DOHH2 (cell line): ENCODE results near the gene OR56B4.

Source experiments
- H3F3A ChIP-seq: fragments of 200-600 bp; sonication (generic), shearing (Covaris generic); 2 replicates; pipeline ENCODE4 v1.6.0; 2016; ENCODE audit warnings: antibody characterized with exemption, mild to moderate bottlenecking; ENCODE audit not compliant: control insufficient read depth, insufficient read depth
- H3K27ac ChIP-seq: fragments of 200-600 bp; sonication (generic); 2 replicates; pipeline ENCODE4 v1.5.1; 2014; ENCODE audit warnings: low read depth, mild to moderate bottlenecking, low read length, moderate library complexity
- H3K27me3 ChIP-seq: fragments of 200-600 bp; sonication (generic); 2 replicates; pipeline ENCODE4 v1.6.1; 2014; ENCODE audit warnings: mild to moderate bottlenecking, low read length, mixed read lengths; ENCODE audit not compliant: control insufficient read depth
- H3K36me3 ChIP-seq: fragments of 200-600 bp; sonication (generic); 2 replicates; pipeline ENCODE4 v1.6.1; 2014; ENCODE audit warnings: mild to moderate bottlenecking, low read length, moderate library complexity, mixed read lengths; ENCODE audit not compliant: control insufficient read depth
- H3K4me1 ChIP-seq: fragments of 200-600 bp; sonication (generic); 2 replicates; pipeline ENCODE4 v1.6.1; 2014; ENCODE audit warnings: mild to moderate bottlenecking, low read length, mixed read lengths; ENCODE audit not compliant: control insufficient read depth
- H3K4me2 ChIP-seq: fragments of 200-600 bp; sonication (generic); 2 replicates; pipeline ENCODE4 v1.6.0; 2014; ENCODE audit warnings: mild to moderate bottlenecking, low read length, moderate library complexity
- H3K4me3 ChIP-seq: fragments of 200-600 bp; sonication (generic); 2 replicates; pipeline ENCODE4 v1.5.1; 2014; ENCODE audit warnings: mild to moderate bottlenecking, low read length, mixed read lengths
- H3K79me2 ChIP-seq: fragments of 200-600 bp; sonication (generic); 2 replicates; pipeline ENCODE4 v1.6.1; 2014; ENCODE audit warnings: mild to moderate bottlenecking, low read length, mixed read lengths; ENCODE audit not compliant: control insufficient read depth
- H3K9me2 ChIP-seq: fragments of 200-600 bp; sonication (generic); replicated peaks from 2 replicates; pipeline ENCODE4 v1.6.1; 2014; ENCODE audit warnings: mild to moderate bottlenecking, low read length, mixed read lengths; ENCODE audit not compliant: control insufficient read depth
- H3K9me3 ChIP-seq: fragments of 200-600 bp; sonication (generic); 2 replicates; pipeline ENCODE4 v1.6.1; 2014; ENCODE audit warnings: antibody characterized with exemption, low read length, mixed read lengths; ENCODE audit not compliant: control insufficient read depth, insufficient read depth
- H4K20me1 ChIP-seq: fragments of 200-600 bp; sonication (generic); 2 replicates; pipeline ENCODE4 v1.6.0; 2014; ENCODE audit warnings: low read depth, mild to moderate bottlenecking, antibody characterized with exemption, low read length, moderate library complexity; ENCODE audit not compliant: control insufficient read depth, insufficient read depth
- EZH2phosphoT487 ChIP-seq: fragments of 200-600 bp; sonication (generic); IDR thresholded peaks from 2 replicates; pipeline ENCODE4 v1.6.1; 2017; ENCODE audit warnings: borderline replicate concordance, mild to moderate bottlenecking, antibody characterized with exemption, low read length, moderate library complexity, mixed read lengths
- TF ChIP-seq, protein P1 (sequence below): fragments of 200-600 bp; sonication (generic); IDR thresholded peaks from one replicate; pipeline ENCODE4 v1.5.1; 2014; ENCODE audit warnings: antibody characterized with exemption, mild to moderate bottlenecking, low read depth, low read length; ENCODE audit not compliant: poor library complexity, severe bottlenecking

The OR56B4 gene

DNA sequence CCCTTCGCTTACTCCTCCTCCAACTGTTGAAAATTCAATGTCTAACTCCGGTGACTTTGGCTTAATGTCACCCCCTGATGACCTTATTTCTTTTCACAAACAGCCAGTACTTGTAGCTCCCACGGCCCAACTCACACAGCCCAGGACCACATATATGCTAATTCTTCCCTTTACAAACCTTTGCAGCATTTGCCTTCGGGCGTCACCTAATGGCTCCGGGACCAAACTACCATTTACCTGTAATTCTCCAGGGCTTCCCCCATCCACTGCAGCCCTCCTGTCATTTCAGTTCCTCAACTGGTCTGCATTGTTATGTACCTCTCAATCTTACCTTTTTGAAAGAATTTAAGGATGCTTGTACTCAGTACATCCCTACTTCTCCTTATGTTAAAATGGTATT lies 29.8 kb upstream of the OR56B4 start:
- Histone ChIP-seq H3K9me2 (no peaks in the 10 kb centered on the region), H3K4me1 (no peaks in the 10 kb centered on the region), H3K36me3 (no peaks in the 10 kb centered on the region), H3K79me2 (no peaks in the 10 kb centered on the region), H3K4me3 (no peak overlapping the region), H4K20me1 (no peaks in the 10 kb centered on the region), H3K9me3 (no peaks in the 10 kb centered on the region), H3K4me2 (no peak overlapping the region), H3K27ac (no peak overlapping the region), H3K27me3 (no peaks in the 10 kb centered on the region), H3F3A (no peaks in the 10 kb centered on the region)
- TF ChIP-seq EZH2phosphoT487, result no peak
- TF ChIP-seq, protein P1, sequence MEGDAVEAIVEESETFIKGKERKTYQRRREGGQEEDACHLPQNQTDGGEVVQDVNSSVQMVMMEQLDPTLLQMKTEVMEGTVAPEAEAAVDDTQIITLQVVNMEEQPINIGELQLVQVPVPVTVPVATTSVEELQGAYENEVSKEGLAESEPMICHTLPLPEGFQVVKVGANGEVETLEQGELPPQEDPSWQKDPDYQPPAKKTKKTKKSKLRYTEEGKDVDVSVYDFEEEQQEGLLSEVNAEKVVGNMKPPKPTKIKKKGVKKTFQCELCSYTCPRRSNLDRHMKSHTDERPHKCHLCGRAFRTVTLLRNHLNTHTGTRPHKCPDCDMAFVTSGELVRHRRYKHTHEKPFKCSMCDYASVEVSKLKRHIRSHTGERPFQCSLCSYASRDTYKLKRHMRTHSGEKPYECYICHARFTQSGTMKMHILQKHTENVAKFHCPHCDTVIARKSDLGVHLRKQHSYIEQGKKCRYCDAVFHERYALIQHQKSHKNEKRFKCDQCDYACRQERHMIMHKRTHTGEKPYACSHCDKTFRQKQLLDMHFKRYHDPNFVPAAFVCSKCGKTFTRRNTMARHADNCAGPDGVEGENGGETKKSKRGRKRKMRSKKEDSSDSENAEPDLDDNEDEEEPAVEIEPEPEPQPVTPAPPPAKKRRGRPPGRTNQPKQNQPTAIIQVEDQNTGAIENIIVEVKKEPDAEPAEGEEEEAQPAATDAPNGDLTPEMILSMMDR, result no peak

DNA sequence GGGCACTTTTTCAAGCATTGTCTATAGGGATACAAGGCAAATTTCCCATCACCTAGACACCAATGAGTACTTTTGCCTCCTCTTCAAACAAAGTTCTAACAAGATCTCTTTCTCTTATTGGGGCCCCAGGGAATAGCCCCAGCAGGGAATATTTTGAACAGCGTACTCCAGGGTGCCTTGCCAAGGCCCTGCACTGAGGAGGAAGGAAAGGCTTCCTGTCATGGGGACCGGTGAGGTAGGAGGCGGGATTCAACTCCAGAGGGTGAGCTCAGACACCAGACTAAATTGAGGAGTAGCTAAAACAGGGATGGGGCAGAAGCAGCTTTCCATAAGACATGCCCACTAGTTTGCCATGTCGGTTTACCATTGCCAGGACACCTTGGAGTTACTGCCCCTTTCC lies 28.0 kb upstream of the OR56B4 start:
- Histone ChIP-seq H3K9me3 (no peaks in the 10 kb centered on the region), H3F3A (no peaks in the 10 kb centered on the region), H3K27ac (no peak overlapping the region), H3K4me1 (no peaks in the 10 kb centered on the region), H3K4me3 (no peak overlapping the region), H4K20me1 (no peaks in the 10 kb centered on the region), H3K79me2 (no peaks in the 10 kb centered on the region), H3K36me3 (no peaks in the 10 kb centered on the region), H3K4me2 (no peak overlapping the region), H3K9me2 (no peaks in the 10 kb centered on the region), H3K27me3 (no peaks in the 10 kb centered on the region)
- TF ChIP-seq EZH2phosphoT487, result no peak
- TF ChIP-seq, protein P1, result no peak

DNA sequence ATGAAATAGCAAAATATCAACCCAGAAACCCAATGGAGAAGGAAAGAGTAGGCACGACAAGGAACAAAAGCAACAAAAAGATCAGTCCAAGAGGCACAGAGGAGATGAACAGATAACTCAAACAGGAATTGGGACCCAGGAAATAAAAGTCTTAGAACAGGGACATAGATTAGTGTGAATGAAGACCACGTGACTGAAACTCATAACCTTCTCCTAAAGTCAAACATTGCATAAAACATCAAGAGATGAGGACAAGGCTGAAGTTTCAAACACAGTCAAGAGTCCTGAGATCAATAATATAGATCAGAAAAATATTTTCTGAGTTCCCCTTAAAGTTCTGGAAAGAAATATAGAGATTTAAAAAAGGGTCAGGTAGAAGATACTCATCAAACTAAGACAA lies 24.4 kb upstream of the OR56B4 start:
- H3K9me2 ChIP-seq, result no peaks in the 10 kb centered on the region
- no peaks in the 10 kb centered on the region for H3K27me3 ChIP-seq
- TF ChIP-seq EZH2phosphoT487, result no peak
- TF ChIP-seq, protein P1, result no peak
- no peaks in the 10 kb centered on the region for H3F3A ChIP-seq
- H3K27ac ChIP-seq, result no peak overlapping the region
- H3K4me1 ChIP-seq, result no peaks in the 10 kb centered on the region
- no peaks in the 10 kb centered on the region for H3K36me3 ChIP-seq
- no peaks in the 10 kb centered on the region for H4K20me1 ChIP-seq
- no peak overlapping the region for H3K4me2 ChIP-seq
- no peak overlapping the region for H3K4me3 ChIP-seq
- H3K79me2 ChIP-seq, result no peaks in the 10 kb centered on the region
- H3K9me3 ChIP-seq, result no peaks in the 10 kb centered on the region

DNA sequence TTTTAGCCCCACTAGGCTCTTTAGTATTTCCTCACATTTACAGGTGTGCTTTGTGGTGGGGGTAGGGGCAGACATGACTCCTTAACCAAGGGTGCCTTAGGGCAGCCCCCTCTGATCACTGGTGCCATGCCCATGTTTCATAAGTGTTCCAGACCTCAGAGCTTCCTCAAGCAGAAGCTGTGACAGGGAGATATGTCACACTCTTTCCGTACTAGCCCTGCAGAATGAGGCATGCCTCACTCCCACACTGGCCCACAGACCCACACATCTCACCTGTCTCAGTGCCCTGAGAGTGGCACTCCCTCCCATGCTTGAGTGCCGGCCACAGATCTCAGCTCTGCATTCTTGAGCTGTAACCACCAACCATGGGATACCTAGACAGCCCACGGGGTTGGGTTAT lies 22.9 kb upstream of the OR56B4 start:
- Histone ChIP-seq H3K36me3 (no peaks in the 10 kb centered on the region), H3K27me3 (no peaks in the 10 kb centered on the region), H3K4me3 (no peak overlapping the region), H4K20me1 (no peaks in the 10 kb centered on the region), H3F3A (no peaks in the 10 kb centered on the region), H3K79me2 (no peaks in the 10 kb centered on the region), H3K4me1 (no peaks in the 10 kb centered on the region), H3K9me2 (no peaks in the 10 kb centered on the region), H3K27ac (no peak overlapping the region), H3K9me3 (no peaks in the 10 kb centered on the region), H3K4me2 (no peak overlapping the region)
- TF ChIP-seq, protein P1, result no peak
